Measurements from ENCODE around the gene HIGD2A. TPM values are rescaled to one million over a fixed set of nuclear protein-coding genes. Genes with fewer than 3 reads are reported as not detected.

HIGD2A gene
- total and polyA plus RNA-seq, 9 of the 15 experiments (the other 6 are each of a cell fraction or from before 2014, with no cell fraction given), result 94.7 to 264 (median 163) TPM

GRCh38 chr5:176388444-176389134, at the start of gene HIGD2A, which contains the start of gene NOP16 (continued):
- no peak for TF ChIP-seq RUNX1 (IDR thresholded peaks at IDR 0.05; ENCODE audit: low read depth)
- TF ChIP-seq, protein P1, sequence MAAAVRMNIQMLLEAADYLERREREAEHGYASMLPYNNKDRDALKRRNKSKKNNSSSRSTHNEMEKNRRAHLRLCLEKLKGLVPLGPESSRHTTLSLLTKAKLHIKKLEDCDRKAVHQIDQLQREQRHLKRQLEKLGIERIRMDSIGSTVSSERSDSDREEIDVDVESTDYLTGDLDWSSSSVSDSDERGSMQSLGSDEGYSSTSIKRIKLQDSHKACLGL (CRISPR knock-in tag; IDR thresholded peaks at IDR 0.05; ENCODE audit: borderline replicate concordance, poor library complexity, severe bottlenecking), result peak; percentile 90
- no peak for TF ChIP-seq PTBP1 (IDR thresholded peaks at IDR 0.05; ENCODE audit: low read depth, low read length)
- TF ChIP-seq THRAP3 (IDR thresholded peaks at IDR 0.05; ENCODE audit: borderline replicate concordance), result peak; percentile 82; the same call in 1 of the 2 replicates
- TF ChIP-seq, protein P2, sequence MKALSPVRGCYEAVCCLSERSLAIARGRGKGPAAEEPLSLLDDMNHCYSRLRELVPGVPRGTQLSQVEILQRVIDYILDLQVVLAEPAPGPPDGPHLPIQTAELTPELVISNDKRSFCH (CRISPR knock-in tag; IDR thresholded peaks at IDR 0.05), result no peak
- TF ChIP-seq, protein P2 (tag; IDR thresholded peaks at IDR 0.05), result peak; percentile 92
- peak in 1 of 2 experiments; percentile 47; a peak in 1 of 4 replicates for TF ChIP-seq SRF (CRISPR knock-in tag; IDR thresholded peaks at IDR 0.05)
- peak; percentile 95 for TF ChIP-seq POLR2A (conservative IDR thresholded peaks at IDR 0.05)
- TF ChIP-seq MTA3 (IDR thresholded peaks at IDR 0.05; ENCODE audit: borderline replicate concordance), result peak; percentile 87; the same call in 1 of the 2 replicates
- TF ChIP-seq ZNF695 (CRISPR knock-in tag; IDR thresholded peaks at IDR 0.05), result no peak
- no peak for TF ChIP-seq ZFP30 (CRISPR knock-in tag; IDR thresholded peaks at IDR 0.05; ENCODE audit: borderline replicate concordance)
- TF ChIP-seq POLR2B (IDR thresholded peaks at IDR 0.05; ENCODE audit: low read depth, partially characterized antibody), result peak; percentile 64
- TF ChIP-seq PCBP1 (IDR thresholded peaks at IDR 0.05; ENCODE audit: low read depth, low read length, poor library complexity, severe bottlenecking), result no peak
- TF ChIP-seq ZNF644 (tag; IDR thresholded peaks at IDR 0.05; ENCODE audit: low read depth), result no peak; the same call in 1 of the 2 replicates
- peak; percentile 54; the same call in 1 of the 2 replicates for TF ChIP-seq PML (IDR thresholded peaks at IDR 0.05; ENCODE audit: low read length)
- TF ChIP-seq, protein P3, sequence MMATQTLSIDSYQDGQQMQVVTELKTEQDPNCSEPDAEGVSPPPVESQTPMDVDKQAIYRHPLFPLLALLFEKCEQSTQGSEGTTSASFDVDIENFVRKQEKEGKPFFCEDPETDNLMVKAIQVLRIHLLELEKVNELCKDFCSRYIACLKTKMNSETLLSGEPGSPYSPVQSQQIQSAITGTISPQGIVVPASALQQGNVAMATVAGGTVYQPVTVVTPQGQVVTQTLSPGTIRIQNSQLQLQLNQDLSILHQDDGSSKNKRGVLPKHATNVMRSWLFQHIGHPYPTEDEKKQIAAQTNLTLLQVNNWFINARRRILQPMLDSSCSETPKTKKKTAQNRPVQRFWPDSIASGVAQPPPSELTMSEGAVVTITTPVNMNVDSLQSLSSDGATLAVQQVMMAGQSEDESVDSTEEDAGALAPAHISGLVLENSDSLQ (IDR thresholded peaks at IDR 0.05), result peak; percentile 69; the same call in 1 of the 2 replicates
- TF ChIP-seq TEAD1 (CRISPR knock-in tag; IDR thresholded peaks at IDR 0.05), result no peak
- peak; percentile 72 for TF ChIP-seq ASH1L (IDR thresholded peaks at IDR 0.05; ENCODE audit: borderline replicate concordance, low read depth, partially characterized antibody)
- peak; percentile 92 to 94; a peak in 3 of 4 replicates for TF ChIP-seq ARNT (IDR thresholded peaks at IDR 0.05)
- TF ChIP-seq TBL1XR1 (IDR thresholded peaks at IDR 0.05; ENCODE audit: low read length in 2 of 2), result peak in 1 of 2 experiments; percentile 74; a peak in 2 of 4 replicates
- no peak for TF ChIP-seq ZNF696 (CRISPR knock-in tag; conservative IDR thresholded peaks at IDR 0.05)
- TF ChIP-seq WHSC1 (IDR thresholded peaks at IDR 0.05; ENCODE audit: low read length), result no peak
- TF ChIP-seq DMBX1 (CRISPR knock-in tag; IDR thresholded peaks at IDR 0.05; ENCODE audit: borderline replicate concordance), result 0 out of 2 replicates have a peak, but pooled peaks have one; percentile 34
- TF ChIP-seq ESRRB (CRISPR knock-in tag; IDR thresholded peaks at IDR 0.05; ENCODE audit: borderline replicate concordance), result 0 out of 2 replicates have a peak, but pooled peaks have one; percentile 56
- TF ChIP-seq RAD51 (IDR thresholded peaks at IDR 0.05; ENCODE audit: borderline replicate concordance, low read depth), result peak; percentile 30; the same call in 1 of the 2 replicates
- 0 out of 2 replicates have a peak, but pooled peaks have one; percentile 44 for TF ChIP-seq PYGO2 (tag; IDR thresholded peaks at IDR 0.05)
- TF ChIP-seq ZNF217 (CRISPR knock-in tag; IDR thresholded peaks at IDR 0.05), result no peak
- no peak for TF ChIP-seq ZNF316 (IDR thresholded peaks at IDR 0.05)
